Mesendoderm (in vitro differentiated cells): Measurements from ENCODE around the gene PKNOX2.

Experiments used
- DNase-seq: peaks from one replicate; pipeline ENCODE4 v3.0.0; 2013
- H2AK5ac ChIP-seq: 2 replicates; pipeline ENCODE4 v1.6.1; 2013; ENCODE audit warnings: low read length, inconsistent platforms
- H2BK120ac ChIP-seq: 2 replicates; pipeline ENCODE4 v1.6.1; 2013; ENCODE audit warnings: low read depth, mild to moderate bottlenecking, low read length, moderate library complexity, mixed read lengths
- H2BK15ac ChIP-seq: replicated peaks from 2 replicates; pipeline ENCODE4 v1.6.1; 2013; ENCODE audit warnings: low read depth, mild to moderate bottlenecking, moderate library complexity
- H2BK5ac ChIP-seq: 2 replicates; pipeline ENCODE4 v1.6.1; 2013; ENCODE audit warnings: low read length, inconsistent platforms
- H3K18ac ChIP-seq: 2 replicates; pipeline ENCODE4 v1.6.1; 2013; ENCODE audit warnings: mild to moderate bottlenecking, low read length, mixed read lengths
- H3K23ac ChIP-seq: one replicate; pipeline ENCODE4 v1.6.1; 2013; ENCODE audit warnings: low read length
- H3K27ac ChIP-seq: 2 replicates; pipeline ENCODE4 v1.5.1; 2013; ENCODE audit warnings: low read depth, mild to moderate bottlenecking, inconsistent platforms, low read length, moderate library complexity
- H3K27me3 ChIP-seq: 2 replicates; pipeline ENCODE4 v1.6.1; 2013; ENCODE audit warnings: low read length, control low read depth, mild to moderate bottlenecking, inconsistent platforms; ENCODE audit not compliant: insufficient read depth, poor library complexity
- H3K36me3 ChIP-seq: 2 replicates; pipeline ENCODE4 v1.6.1; 2013; ENCODE audit warnings: low read length, inconsistent platforms; ENCODE audit not compliant: control insufficient read depth, insufficient read depth
- H3K4ac ChIP-seq: one replicate; pipeline ENCODE4 v1.6.1; 2013; ENCODE audit warnings: low read depth, mild to moderate bottlenecking, low read length, moderate library complexity
- H3K4me1 ChIP-seq: 2 replicates; pipeline ENCODE4 v1.6.1; 2013; ENCODE audit warnings: low read depth, low read length, inconsistent platforms; ENCODE audit not compliant: control insufficient read depth
- H3K4me2 ChIP-seq: 2 replicates; pipeline ENCODE4 v1.6.1; 2013; ENCODE audit warnings: low read length
- H3K4me3 ChIP-seq: 2 replicates; pipeline ENCODE4 v1.5.1; 2013; ENCODE audit warnings: mild to moderate bottlenecking, low read length
- H3K56ac ChIP-seq: one replicate; pipeline ENCODE4 v1.6.1; 2013; ENCODE audit warnings: low read length
- H3K79me1 ChIP-seq: 2 replicates; pipeline ENCODE4 v1.6.1; 2013; ENCODE audit warnings: low read length, inconsistent platforms
- H3K79me2 ChIP-seq: 2 replicates; pipeline ENCODE4 v1.6.1; 2013; ENCODE audit warnings: mild to moderate bottlenecking, low read length; ENCODE audit not compliant: control insufficient read depth, insufficient read depth
- H3K9ac ChIP-seq: 2 replicates; pipeline ENCODE4 v1.6.1; 2013; ENCODE audit warnings: low read length, inconsistent platforms
- H4K5ac ChIP-seq: one replicate; pipeline ENCODE4 v1.6.1; 2013; ENCODE audit warnings: low read length
- H4K8ac ChIP-seq: one replicate; pipeline ENCODE4 v1.6.1; 2013; ENCODE audit warnings: low read depth, mild to moderate bottlenecking, control low read depth, low read length, moderate library complexity
- WGBS: extraction: QIAGEN DNeasy Blood & Tissue Kit; methylation state at CpG from one replicate; pipeline ENCODE4 v1.1.7; 2013; ENCODE audit warnings: low lambda C conversion rate, missing lambda C conversion rate; ENCODE audit not compliant: insufficient coverage; ENCODE audit errors: extremely low coverage; 5-methylcytosine and 5-hydroxymethylcytosine counted together

The PKNOX2 gene

GRCh38 chr11:125376117-125376516 is 211.6 kb downstream of the PKNOX2 start:
- no peaks in the 10 kb centered on the region for H3K79me2 ChIP-seq
- peaks cover 9% of the 10 kb centered on the region for H3K4me1 ChIP-seq
- H3K4me2 ChIP-seq: no peak overlapping the region
- no peaks in the 10 kb centered on the region for H3K36me3 ChIP-seq
- no peak overlapping the region for H3K9ac ChIP-seq
- no peak overlapping the region for H4K8ac ChIP-seq
- no peak overlapping the region for H3K4ac ChIP-seq
- H3K56ac ChIP-seq: peak overlapping the region; percentile 1
- no peak overlapping the region for H3K4me3 ChIP-seq
- DNase-seq: peak; percentile 35
- no peak overlapping the region for H2BK5ac ChIP-seq
- no peaks in the 10 kb centered on the region for H3K27me3 ChIP-seq
- H2BK120ac ChIP-seq: no peak overlapping the region
- H4K5ac ChIP-seq: no peak overlapping the region
- no peak overlapping the region for H2BK15ac ChIP-seq
- no peak overlapping the region for H2AK5ac ChIP-seq
- H3K27ac ChIP-seq: no peak overlapping the region
- WGBS: no CpG with 5 or more reads among the region's 9 CpGs
- no peak overlapping the region for H3K18ac ChIP-seq
- no peaks in the 10 kb centered on the region for H3K79me1 ChIP-seq
- no peak overlapping the region for H3K23ac ChIP-seq

- DNase-seq: no peak
- Histone ChIP-seq H3K79me2 (no peaks in the 10 kb centered on the region), H2BK5ac (no peak overlapping the region), H3K9ac (no peak overlapping the region), H2BK15ac (no peak overlapping the region), H3K36me3 (no peaks in the 10 kb centered on the region), H3K4me2 (no peak overlapping the region), H2BK120ac (no peak overlapping the region), H3K4ac (no peak overlapping the region), H3K27ac (no peak overlapping the region), H3K4me1 (peaks cover 6% of the 10 kb centered on the region), H3K23ac (no peak overlapping the region), H2AK5ac (no peak overlapping the region), H3K4me3 (no peak overlapping the region), H4K5ac (no peak overlapping the region), H3K18ac (no peak overlapping the region), H4K8ac (no peak overlapping the region), H3K56ac (no peak overlapping the region), H3K79me1 (no peaks in the 10 kb centered on the region), H3K27me3 (no peaks in the 10 kb centered on the region)
- WGBS: no CpG with 5 or more reads among the region's 5 CpGs
Measured at GRCh38 chr11:125376856-125377255, 212.3 kb downstream of the PKNOX2 start.

GRCh38 chr11:125378083-125378482 is 213.5 kb downstream of the PKNOX2 start:
- no peak overlapping the region for H3K4ac ChIP-seq
- no peaks in the 10 kb centered on the region for H3K36me3 ChIP-seq
- H3K23ac ChIP-seq: no peak overlapping the region
- no peak for DNase-seq
- no peak overlapping the region for H2AK5ac ChIP-seq
- H2BK5ac ChIP-seq: no peak overlapping the region
- no peaks in the 10 kb centered on the region for H3K4me1 ChIP-seq
- H2BK120ac ChIP-seq: no peak overlapping the region
- H3K4me3 ChIP-seq: no peak overlapping the region
- H3K9ac ChIP-seq: no peak overlapping the region
- no peaks in the 10 kb centered on the region for H3K27me3 ChIP-seq
- no peaks in the 10 kb centered on the region for H3K79me1 ChIP-seq
- no CpG with 5 or more reads among the region's 7 CpGs for WGBS
- H4K8ac ChIP-seq: no peak overlapping the region
- no peak overlapping the region for H3K18ac ChIP-seq
- no peak overlapping the region for H3K27ac ChIP-seq
- H3K4me2 ChIP-seq: no peak overlapping the region
- H3K56ac ChIP-seq: no peak overlapping the region
- H4K5ac ChIP-seq: no peak overlapping the region
- no peak overlapping the region for H2BK15ac ChIP-seq
- H3K79me2 ChIP-seq: no peaks in the 10 kb centered on the region

GRCh38 chr11:125378571-125378970 is 214.0 kb downstream of the PKNOX2 start:
- no peak overlapping the region for H3K18ac ChIP-seq
- no peaks in the 10 kb centered on the region for H3K36me3 ChIP-seq
- H3K9ac ChIP-seq: no peak overlapping the region
- no peak for DNase-seq
- no peak overlapping the region for H3K56ac ChIP-seq
- H3K4me2 ChIP-seq: no peak overlapping the region
- no peaks in the 10 kb centered on the region for H3K4me1 ChIP-seq
- H2BK15ac ChIP-seq: no peak overlapping the region
- no peak overlapping the region for H3K27ac ChIP-seq
- H3K27me3 ChIP-seq: no peaks in the 10 kb centered on the region
- H3K4ac ChIP-seq: no peak overlapping the region
- H3K4me3 ChIP-seq: no peak overlapping the region
- no CpG with 5 or more reads among the region's 6 CpGs for WGBS
- no peaks in the 10 kb centered on the region for H3K79me1 ChIP-seq
- no peak overlapping the region for H4K8ac ChIP-seq
- H3K79me2 ChIP-seq: no peaks in the 10 kb centered on the region
- H3K23ac ChIP-seq: peak overlapping the region; percentile 7
- H2BK5ac ChIP-seq: no peak overlapping the region
- no peak overlapping the region for H2BK120ac ChIP-seq
- no peak overlapping the region for H2AK5ac ChIP-seq
- no peak overlapping the region for H4K5ac ChIP-seq

GRCh38 chr11:125379565-125379964 is 215.0 kb downstream of the PKNOX2 start:
- H3K27ac ChIP-seq: no peak overlapping the region
- WGBS: no CpG with 5 or more reads among the region's 5 CpGs

GRCh38 chr11:125379981-125380380 is 215.4 kb downstream of the PKNOX2 start:
- Histone ChIP-seq H3K27me3 (no peaks in the 10 kb centered on the region), H3K23ac (no peak overlapping the region), H3K27ac (no peak overlapping the region), H3K36me3 (no peaks in the 10 kb centered on the region), H3K4me1 (no peaks in the 10 kb centered on the region), H2BK5ac (no peak overlapping the region), H4K8ac (no peak overlapping the region), H4K5ac (no peak overlapping the region), H3K4me2 (no peak overlapping the region), H2BK120ac (no peak overlapping the region), H3K79me1 (no peaks in the 10 kb centered on the region), H2AK5ac (no peak overlapping the region), H3K79me2 (no peaks in the 10 kb centered on the region), H3K4ac (no peak overlapping the region), H2BK15ac (no peak overlapping the region), H3K18ac (no peak overlapping the region), H3K4me3 (no peak overlapping the region), H3K9ac (no peak overlapping the region), H3K56ac (no peak overlapping the region)
- no peak for DNase-seq
- no CpG with 5 or more reads among the region's 14 CpGs for WGBS

More at GRCh38 chr11:125379565-125379964, 215.0 kb downstream of the PKNOX2 start:
- no peak overlapping the region for H3K18ac ChIP-seq
- no peak overlapping the region for H2BK120ac ChIP-seq
- no peak overlapping the region for H3K9ac ChIP-seq
- no peaks in the 10 kb centered on the region for H3K79me1 ChIP-seq
- H2BK5ac ChIP-seq: no peak overlapping the region
- H3K4me3 ChIP-seq: no peak overlapping the region
- H3K4me1 ChIP-seq: no peaks in the 10 kb centered on the region
- H3K56ac ChIP-seq: no peak overlapping the region
- H3K4ac ChIP-seq: no peak overlapping the region
- no peaks in the 10 kb centered on the region for H3K27me3 ChIP-seq
- no peak overlapping the region for H2BK15ac ChIP-seq
- no peaks in the 10 kb centered on the region for H3K36me3 ChIP-seq
- no peak overlapping the region for H4K8ac ChIP-seq
- H2AK5ac ChIP-seq: no peak overlapping the region
- no peaks in the 10 kb centered on the region for H3K79me2 ChIP-seq
- H3K23ac ChIP-seq: no peak overlapping the region
- no peak overlapping the region for H3K4me2 ChIP-seq
- H4K5ac ChIP-seq: no peak overlapping the region
- DNase-seq: no peak
